Hepatocyte (in vitro differentiated cells): ENCODE data around the gene STK17A. TPM values are rescaled to one million over a fixed set of nuclear protein-coding genes. Genes with fewer than 3 reads are reported as not detected.

ENCODE experiments used
- DNase-seq: peaks from one replicate; pipeline ENCODE4 v3.0.0-alpha.2; 2016; ENCODE audit warnings: low spot score
- H2AFZ ChIP-seq: fragments of 200-600 bp; sonication (generic); 2 replicates; pipeline ENCODE4 v1.6.0; 2016; ENCODE audit warnings: antibody characterized with exemption, mild to moderate bottlenecking
- H3K27ac ChIP-seq: fragments of 200-600 bp; sonication (generic); 2 replicates; pipeline ENCODE4 v1.5.1; 2016; ENCODE audit warnings: mild to moderate bottlenecking
- H3K27me3 ChIP-seq: fragments of 200-600 bp; sonication (generic); 2 replicates; pipeline ENCODE4 v1.6.1; 2016
- H3K36me3 ChIP-seq: fragments of 200-600 bp; sonication (generic); replicated peaks from 2 replicates; pipeline ENCODE4 v1.5.1; 2016; ENCODE audit warnings: low read depth; ENCODE audit not compliant: insufficient read depth
- H3K4me1 ChIP-seq: fragments of 200-600 bp; sonication (generic); 2 replicates; pipeline ENCODE4 v1.5.1; 2016; ENCODE audit warnings: mild to moderate bottlenecking, moderate library complexity; ENCODE audit not compliant: insufficient read depth
- H3K4me2 ChIP-seq: fragments of 200-600 bp; sonication (generic); 2 replicates; pipeline ENCODE4 v1.6.0; 2016
- H3K4me3 ChIP-seq: fragments of 200-600 bp; sonication (generic); 2 replicates; pipeline ENCODE4 v1.5.1; 2016; ENCODE audit warnings: mild to moderate bottlenecking
- H3K79me2 ChIP-seq: fragments of 200-600 bp; sonication (generic); 2 replicates; pipeline ENCODE4 v1.6.0; 2017; ENCODE audit warnings: mild to moderate bottlenecking
- H3K9me2 ChIP-seq: fragments of 200-600 bp; sonication (generic); replicated peaks from 2 replicates; pipeline ENCODE4 v1.6.0; 2017; ENCODE audit warnings: mild to moderate bottlenecking; ENCODE audit not compliant: insufficient read depth
- H3K9me3 ChIP-seq: fragments of 200-600 bp; sonication (generic); 2 replicates; pipeline ENCODE4 v1.5.1; 2016; ENCODE audit warnings: low read depth, mild to moderate bottlenecking
- H4K20me1 ChIP-seq: fragments of 200-600 bp; sonication (generic); 2 replicates; pipeline ENCODE4 v1.6.0; 2016; ENCODE audit warnings: mild to moderate bottlenecking; ENCODE audit not compliant: insufficient read depth, poor library complexity, severe bottlenecking
- CTCF ChIP-seq: fragments of 200-600 bp; sonication (generic); IDR thresholded peaks from 2 replicates; pipeline ENCODE4 v1.5.1; 2016; ENCODE audit warnings: antibody characterized with exemption, mild to moderate bottlenecking; ENCODE audit not compliant: poor library complexity
- EZH2 ChIP-seq: fragments of 200-600 bp; sonication (generic); IDR thresholded peaks from 2 replicates; pipeline ENCODE4 v1.6.1; 2016; ENCODE audit warnings: antibody characterized with exemption, mild to moderate bottlenecking, borderline replicate concordance
- EZH2phosphoT487 ChIP-seq: fragments of 200-600 bp; sonication (generic); IDR thresholded peaks from one replicate; pipeline ENCODE4 v1.6.1; 2018; ENCODE audit warnings: antibody characterized with exemption, mild to moderate bottlenecking, low read depth, moderate library complexity; ENCODE audit not compliant: unreplicated experiment, severe bottlenecking
- WGBS: methylation state at CpG from one replicate; pipeline ENCODE4 v1.1.6; 2016; ENCODE audit warnings: low lambda C conversion rate; ENCODE audit errors: missing lambda C conversion rate; 5-methylcytosine and 5-hydroxymethylcytosine counted together
- polyA plus RNA-seq: library from polyadenylated mRNA; unstranded; fragments of >200 nt; fragmentation: Nextera tagmentation; extraction: Ambion mirVana; gene quantifications from 2 replicates; pipeline ENCODE4 v1.2.1, GENCODE V29; 2016
- total RNA-seq: library from RNA; depleted of rRNA; stranded (reverse); fragments of >200 nt; gene quantifications from 2 replicates; pipeline ENCODE4 v1.2.3, GENCODE V29; 2014

The STK17A gene
- total and polyA plus RNA-seq, 2 experiments from 2014 or later: 21.1 to 23.6 TPM

DNA sequence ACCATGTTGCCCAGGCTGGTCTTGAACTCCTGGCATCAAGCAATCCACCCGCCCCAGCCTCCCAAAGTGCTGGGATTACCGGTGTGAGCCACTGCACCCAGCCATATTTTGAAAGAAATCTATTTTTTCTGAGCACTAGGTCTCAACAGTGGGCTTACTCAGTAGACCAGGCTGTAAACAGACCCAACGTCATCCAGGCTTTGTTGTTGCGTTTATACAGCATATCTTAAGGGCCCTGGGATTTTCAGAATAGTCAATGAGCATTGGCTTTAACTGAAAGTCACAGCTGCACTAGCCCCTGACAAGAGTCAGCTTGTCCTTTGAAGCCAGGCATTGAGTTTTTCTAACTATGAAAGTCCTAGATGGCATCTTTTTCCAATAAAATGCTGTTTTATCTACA lies 49.8 kb downstream of the STK17A start:
- TF ChIP-seq EZH2 (no peak), EZH2phosphoT487 (no peak), CTCF (no peak)
- Histone ChIP-seq H3K4me2 (no peak overlapping the region), H3K36me3 (no peaks in the 10 kb centered on the region), H3K4me3 (no peak overlapping the region), H4K20me1 (peaks cover under 1% of the 10 kb centered on the region), H3K4me1 (no peaks in the 10 kb centered on the region), H3K79me2 (peaks cover 2% of the 10 kb centered on the region), H2AFZ (no peak overlapping the region), H3K27me3 (no peaks in the 10 kb centered on the region), H3K9me2 (no peaks in the 10 kb centered on the region), H3K9me3 (no peaks in the 10 kb centered on the region), H3K27ac (no peak overlapping the region)
- 91% methylated on average over 4 of the region's 4 CpGs for WGBS
- no peak for DNase-seq

GRCh38 chr7:43634384-43634783 lies 51.5 kb downstream of the STK17A start:
- Histone ChIP-seq H2AFZ (no peak overlapping the region), H3K9me2 (no peaks in the 10 kb centered on the region), H3K4me2 (no peak overlapping the region), H3K79me2 (peaks cover 2% of the 10 kb centered on the region), H3K27me3 (no peaks in the 10 kb centered on the region), H3K9me3 (no peaks in the 10 kb centered on the region), H3K4me3 (no peak overlapping the region), H3K27ac (no peak overlapping the region), H3K36me3 (no peaks in the 10 kb centered on the region), H3K4me1 (no peaks in the 10 kb centered on the region), H4K20me1 (peaks cover 3% of the 10 kb centered on the region)
- DNase-seq: no peak
- no peak for TF ChIP-seq CTCF
- no peak for TF ChIP-seq EZH2
- no peak for TF ChIP-seq EZH2phosphoT487
- 94% methylated on average over 2 of the region's 2 CpGs for WGBS

- Histone ChIP-seq H3K36me3 (no peaks in the 10 kb centered on the region), H3K9me2 (no peaks in the 10 kb centered on the region), H4K20me1 (peaks cover 3% of the 10 kb centered on the region), H3K4me3 (no peak overlapping the region), H3K27ac (no peak overlapping the region), H3K79me2 (peaks cover 2% of the 10 kb centered on the region), H3K4me2 (no peak overlapping the region), H3K27me3 (no peaks in the 10 kb centered on the region), H3K4me1 (peaks cover 4% of the 10 kb centered on the region), H3K9me3 (no peaks in the 10 kb centered on the region), H2AFZ (no peak overlapping the region)
- 89% methylated on average over 6 of the region's 6 CpGs for WGBS
- TF ChIP-seq CTCF (no peak), EZH2phosphoT487 (no peak), EZH2 (no peak)
- no peak for DNase-seq
Measured at GRCh38 chr7:43636093-43636492, 53.2 kb downstream of the STK17A start.
